ENCODE results near the gene ZFAND3. TPM values are rescaled to one million over a fixed set of nuclear protein-coding genes. Genes with fewer than 3 reads are reported as not detected.
A peak's percentile ranks its signal among the peaks of the same experiment; 100 is the strongest.

ZFAND3 gene
- total and polyA plus RNA-seq, 2 donors (not counting 1 experiment from before 2014, with no cell fraction given), result 21.5 to 40.8 TPM

DNA sequence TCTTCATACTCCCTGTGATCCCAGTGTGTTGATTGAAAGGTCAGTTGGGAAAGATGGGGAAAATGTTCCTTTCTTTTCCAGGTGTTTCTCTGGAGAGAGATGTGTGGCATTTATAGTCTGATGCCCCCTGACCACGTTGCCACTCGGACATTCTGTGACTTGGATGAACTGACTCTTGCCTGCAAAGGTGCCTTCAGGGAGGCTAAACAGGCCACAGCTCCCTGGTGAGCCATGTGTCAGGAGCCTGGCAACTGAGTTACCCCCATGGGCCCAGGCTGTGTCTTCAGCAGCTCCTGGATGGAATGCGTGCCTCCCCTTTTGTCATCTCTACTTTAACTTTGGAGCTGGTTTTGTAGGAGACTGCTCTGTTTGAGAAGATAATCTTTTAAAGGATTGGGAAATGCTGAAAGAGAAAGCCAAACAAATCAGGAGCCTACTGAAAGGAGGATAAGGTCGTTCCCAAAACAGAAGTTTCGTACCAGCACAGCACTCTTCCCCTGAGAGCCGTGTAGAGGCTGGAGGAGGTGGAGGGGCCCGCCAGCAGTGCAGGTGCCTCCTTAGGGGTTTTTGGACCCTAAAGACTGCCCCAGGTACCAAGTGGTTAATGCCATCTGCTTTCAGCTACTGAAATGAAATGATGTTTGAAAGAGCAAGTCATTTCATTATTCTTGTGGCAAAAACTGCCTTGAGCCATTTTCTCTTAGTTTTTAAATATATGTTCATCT, 322.8 kb downstream of the ZFAND3 start:
- H3K9ac ChIP-seq (ENCODE audit: insufficient read depth, low read length), result no peak overlapping the region

DNA sequence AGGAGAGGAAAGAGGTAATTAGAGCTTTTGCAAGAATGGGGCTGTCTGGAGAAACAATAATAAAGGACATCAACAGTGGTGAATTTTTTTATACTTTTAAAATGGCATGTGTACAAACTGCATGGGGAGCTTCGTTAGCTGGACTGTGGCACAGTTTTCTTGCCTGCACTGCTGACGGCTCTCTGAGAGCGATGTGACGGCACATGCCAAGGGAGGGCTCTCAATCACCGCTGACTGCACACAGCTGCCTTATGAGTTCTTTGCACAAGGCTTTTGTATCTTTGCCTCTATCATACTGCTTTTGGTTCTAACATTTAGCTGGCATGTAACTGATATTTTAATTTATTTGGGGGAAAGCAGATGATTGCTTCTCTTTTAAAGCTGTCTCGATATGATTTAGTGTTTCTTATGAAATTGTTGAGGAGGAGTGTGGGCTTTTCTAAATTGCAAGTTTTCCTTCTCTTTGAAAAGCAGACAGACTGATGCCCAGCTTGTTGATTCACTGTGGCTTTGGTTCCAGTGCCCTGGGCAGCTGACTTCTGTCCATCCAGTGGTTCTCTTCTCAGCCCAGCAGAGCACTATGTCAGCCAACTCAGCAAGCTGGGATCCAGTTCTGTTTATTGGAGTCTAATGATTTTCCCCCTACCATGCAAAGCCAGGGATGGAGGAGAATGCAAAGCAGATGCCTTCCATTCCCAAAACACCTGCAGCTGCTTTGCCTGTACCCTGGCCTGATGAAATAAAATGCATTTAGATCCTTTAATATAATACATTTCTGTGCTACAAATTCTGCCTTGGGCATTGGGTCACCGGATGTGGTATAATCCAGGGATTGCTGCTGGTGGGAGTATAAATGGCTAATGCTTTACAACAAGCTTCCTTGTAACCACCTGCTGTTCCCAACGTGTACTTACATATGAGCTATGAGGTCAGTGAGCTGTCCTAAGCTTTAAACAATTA, 323.9 kb downstream of the ZFAND3 start:
- Histone ChIP-seq H3K4me3 (replicated peaks in 1 of 4; ENCODE audit: control extremely low read depth in 1 of 4, insufficient read depth in 1 of 4, low read depth in 3 of 4, low read length in 4 of 4) (no peak overlapping the region), H3K9ac (ENCODE audit: insufficient read depth, low read length) (no peak overlapping the region), H4K20me1 (ENCODE audit: control insufficient read depth, extremely low read depth, insufficient read depth, low read length) (peaks cover 2% of the 10 kb centered on the region), H3K9me3 (ENCODE audit: control insufficient read depth, insufficient read depth, low read depth, low read length) (no peaks in the 10 kb centered on the region), H3K4me2 (ENCODE audit: extremely low read depth, insufficient read depth, low read length) (no peak overlapping the region), H3K4me1 (ENCODE audit: control insufficient read depth, extremely low read depth, insufficient read depth, low read length) (peaks cover 8% of the 10 kb centered on the region), H3K27ac (ENCODE audit: insufficient read depth, low read length) (no peak overlapping the region), H3K36me3 (ENCODE audit: control insufficient read depth, insufficient read depth, low read length) (no peaks in the 10 kb centered on the region), H2AFZ (ENCODE audit: low read length) (no peak overlapping the region), H3K79me2 (ENCODE audit: control insufficient read depth, insufficient read depth, low read length) (no peaks in the 10 kb centered on the region), H3K27me3 (ENCODE audit: control insufficient read depth, insufficient read depth, low read length) (no peaks in the 10 kb centered on the region)
- DNase-seq (ENCODE audit: low read depth in 2 of 2), result peak in 1 of 2 donors; percentile 29
- TF ChIP-seq EZH2 (IDR thresholded peaks at IDR 0.05; ENCODE audit: low read length, missing control alignments), result no peak
- TF ChIP-seq, protein P1, sequence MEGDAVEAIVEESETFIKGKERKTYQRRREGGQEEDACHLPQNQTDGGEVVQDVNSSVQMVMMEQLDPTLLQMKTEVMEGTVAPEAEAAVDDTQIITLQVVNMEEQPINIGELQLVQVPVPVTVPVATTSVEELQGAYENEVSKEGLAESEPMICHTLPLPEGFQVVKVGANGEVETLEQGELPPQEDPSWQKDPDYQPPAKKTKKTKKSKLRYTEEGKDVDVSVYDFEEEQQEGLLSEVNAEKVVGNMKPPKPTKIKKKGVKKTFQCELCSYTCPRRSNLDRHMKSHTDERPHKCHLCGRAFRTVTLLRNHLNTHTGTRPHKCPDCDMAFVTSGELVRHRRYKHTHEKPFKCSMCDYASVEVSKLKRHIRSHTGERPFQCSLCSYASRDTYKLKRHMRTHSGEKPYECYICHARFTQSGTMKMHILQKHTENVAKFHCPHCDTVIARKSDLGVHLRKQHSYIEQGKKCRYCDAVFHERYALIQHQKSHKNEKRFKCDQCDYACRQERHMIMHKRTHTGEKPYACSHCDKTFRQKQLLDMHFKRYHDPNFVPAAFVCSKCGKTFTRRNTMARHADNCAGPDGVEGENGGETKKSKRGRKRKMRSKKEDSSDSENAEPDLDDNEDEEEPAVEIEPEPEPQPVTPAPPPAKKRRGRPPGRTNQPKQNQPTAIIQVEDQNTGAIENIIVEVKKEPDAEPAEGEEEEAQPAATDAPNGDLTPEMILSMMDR (conservative IDR thresholded peaks at IDR 0.05 in 1 of 2, IDR thresholded peaks at IDR 0.05 in 1 of 2; ENCODE audit: low read depth in 1 of 2, low read length in 2 of 2), result no peak

More for the DNA sequence above, 322.8 kb downstream of the ZFAND3 start:
- Histone ChIP-seq H3K27me3 (ENCODE audit: control insufficient read depth, insufficient read depth, low read length) (no peaks in the 10 kb centered on the region), H3K36me3 (ENCODE audit: control insufficient read depth, insufficient read depth, low read length) (no peaks in the 10 kb centered on the region), H4K20me1 (ENCODE audit: control insufficient read depth, extremely low read depth, insufficient read depth, low read length) (peaks cover 2% of the 10 kb centered on the region), H3K79me2 (ENCODE audit: control insufficient read depth, insufficient read depth, low read length) (no peaks in the 10 kb centered on the region), H3K27ac (ENCODE audit: insufficient read depth, low read length) (no peak overlapping the region), H3K4me1 (ENCODE audit: control insufficient read depth, extremely low read depth, insufficient read depth, low read length) (peaks cover 8% of the 10 kb centered on the region), H3K4me3 (replicated peaks in 1 of 4; ENCODE audit: control extremely low read depth in 1 of 4, insufficient read depth in 1 of 4, low read depth in 3 of 4, low read length in 4 of 4) (no peak overlapping the region), H3K4me2 (ENCODE audit: extremely low read depth, insufficient read depth, low read length) (no peak overlapping the region), H3K9me3 (ENCODE audit: control insufficient read depth, insufficient read depth, low read depth, low read length) (no peaks in the 10 kb centered on the region), H2AFZ (ENCODE audit: low read length) (no peak overlapping the region)
- no peak for TF ChIP-seq EZH2 (IDR thresholded peaks at IDR 0.05; ENCODE audit: low read length, missing control alignments)
- no peak for DNase-seq (ENCODE audit: low read depth in 2 of 2)

DNA sequence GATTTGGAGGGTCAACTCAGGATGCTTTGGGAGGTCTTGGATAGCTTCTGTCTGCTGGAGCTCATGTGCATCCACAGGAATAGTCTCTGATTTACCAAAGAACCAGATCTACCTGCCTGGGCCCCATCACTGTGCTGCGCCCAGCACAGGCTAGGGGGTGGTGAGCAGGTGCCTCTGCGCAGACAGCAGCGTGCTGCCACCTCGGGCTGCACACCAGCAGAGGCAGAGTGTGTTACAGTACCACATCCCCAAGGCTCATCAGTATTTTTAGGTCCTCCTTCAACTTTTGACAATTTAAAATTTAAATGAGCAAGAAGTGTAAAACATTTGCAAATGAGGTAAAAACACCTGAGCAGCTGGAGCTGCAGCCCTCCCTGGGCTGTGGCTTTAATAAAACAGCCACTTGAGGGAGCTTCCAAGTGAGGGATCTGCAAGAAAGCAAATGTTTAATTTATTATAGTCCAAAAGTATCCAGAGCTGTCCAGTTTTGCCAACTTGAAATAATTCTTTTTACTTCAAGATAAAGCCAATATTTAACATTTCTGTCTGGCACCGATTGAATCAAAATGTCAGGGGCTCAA, 324.9 kb downstream of the ZFAND3 start:
- H3K27ac ChIP-seq (ENCODE audit: insufficient read depth, low read length), result no peak overlapping the region
- TF ChIP-seq EZH2 (IDR thresholded peaks at IDR 0.05; ENCODE audit: low read length, missing control alignments), result no peak
- TF ChIP-seq, protein P1 (conservative IDR thresholded peaks at IDR 0.05 in 1 of 2, IDR thresholded peaks at IDR 0.05 in 1 of 2; ENCODE audit: low read depth in 1 of 2, low read length in 2 of 2), result no peak
- H2AFZ ChIP-seq (ENCODE audit: low read length), result no peak overlapping the region
- no peaks in the 10 kb centered on the region for H3K36me3 ChIP-seq (ENCODE audit: control insufficient read depth, insufficient read depth, low read length)
- H3K9ac ChIP-seq (ENCODE audit: insufficient read depth, low read length), result no peak overlapping the region
- no peaks in the 10 kb centered on the region for H3K9me3 ChIP-seq (ENCODE audit: control insufficient read depth, insufficient read depth, low read depth, low read length)
- no peaks in the 10 kb centered on the region for H3K27me3 ChIP-seq (ENCODE audit: control insufficient read depth, insufficient read depth, low read length)
- H3K4me1 ChIP-seq (ENCODE audit: control insufficient read depth, extremely low read depth, insufficient read depth, low read length), result peaks cover 10% of the 10 kb centered on the region
- DNase-seq (ENCODE audit: low read depth in 2 of 2), result no peak
- no peaks in the 10 kb centered on the region for H3K79me2 ChIP-seq (ENCODE audit: control insufficient read depth, insufficient read depth, low read length)
- no peak overlapping the region for H3K4me2 ChIP-seq (ENCODE audit: extremely low read depth, insufficient read depth, low read length)
- peaks cover 2% of the 10 kb centered on the region for H4K20me1 ChIP-seq (ENCODE audit: control insufficient read depth, extremely low read depth, insufficient read depth, low read length)
- no peak overlapping the region for H3K4me3 ChIP-seq (replicated peaks in 1 of 4; ENCODE audit: control extremely low read depth in 1 of 4, insufficient read depth in 1 of 4, low read depth in 3 of 4, low read length in 4 of 4)

Measured in fibroblast of lung (primary cell).